ENCODE data around the gene FOXP1. TPM values are rescaled to one million over a fixed set of nuclear protein-coding genes. Genes with fewer than 3 reads are reported as not detected.

Gene FOXP1
- total and polyA plus RNA-seq, 4 donors: 4.9 to 35.4 (median 32.0) TPM

DNA sequence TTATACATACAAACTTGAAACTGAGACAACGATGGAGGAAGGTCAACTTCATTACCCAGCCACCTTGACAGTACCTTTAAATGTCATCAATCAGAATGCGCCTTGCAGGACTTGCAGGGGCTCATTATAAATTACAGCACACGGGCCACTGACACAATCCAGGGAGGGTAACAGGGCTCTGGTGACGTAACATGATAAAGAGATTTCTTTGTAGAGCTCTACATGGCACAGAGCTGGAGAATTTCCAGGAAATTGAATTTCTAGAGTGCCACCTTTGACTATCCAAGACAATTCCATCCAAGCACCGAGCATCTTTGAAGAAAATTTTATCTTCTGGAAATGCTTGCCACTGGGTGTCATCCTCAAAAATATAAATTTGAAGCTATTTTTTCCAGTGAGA is 486.0 kb downstream of the FOXP1 start:
- Histone ChIP-seq H3K27ac (ENCODE audit: low read depth in 1 of 2, low read length in 2 of 2) (no peak overlapping the region), H3K9ac (ENCODE audit: low read depth in 1 of 2, low read length in 2 of 2) (no peak overlapping the region), H3K4me3 (ENCODE audit: low read depth in 1 of 3, low read length in 3 of 3) (no peak overlapping the region), H3K4me1 (ENCODE audit: control insufficient read depth in 4 of 4, insufficient read depth in 4 of 4, low read length in 3 of 4) (peaks cover 0 to 4% (median 1%) of the 10 kb centered on the region in 4 donors), H3K27me3 (ENCODE audit: control insufficient read depth in 4 of 4, insufficient read depth in 4 of 4, low read length in 3 of 4) (no peaks in the 10 kb centered on the region), H3K9me3 (ENCODE audit: control insufficient read depth in 4 of 4, low read length in 3 of 4) (no peaks in the 10 kb centered on the region), H3K36me3 (ENCODE audit: control insufficient read depth in 4 of 4, insufficient read depth in 3 of 4, low read depth in 1 of 4, low read length in 3 of 4) (peaks cover 0 to 5% (median 0%) of the 10 kb centered on the region in 4 donors)
- no peak for TF ChIP-seq JUND (IDR thresholded peaks at IDR 0.05)
- TF ChIP-seq, protein P1, sequence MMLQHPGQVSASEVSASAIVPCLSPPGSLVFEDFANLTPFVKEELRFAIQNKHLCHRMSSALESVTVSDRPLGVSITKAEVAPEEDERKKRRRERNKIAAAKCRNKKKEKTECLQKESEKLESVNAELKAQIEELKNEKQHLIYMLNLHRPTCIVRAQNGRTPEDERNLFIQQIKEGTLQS (IDR thresholded peaks at IDR 0.05): no peak
- TF ChIP-seq RXRA (IDR thresholded peaks at IDR 0.05): no peak
- TF ChIP-seq, protein P2, sequence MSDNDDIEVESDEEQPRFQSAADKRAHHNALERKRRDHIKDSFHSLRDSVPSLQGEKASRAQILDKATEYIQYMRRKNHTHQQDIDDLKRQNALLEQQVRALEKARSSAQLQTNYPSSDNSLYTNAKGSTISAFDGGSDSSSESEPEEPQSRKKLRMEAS (IDR thresholded peaks at IDR 0.05): no peak
- TF ChIP-seq HNF4G (IDR thresholded peaks at IDR 0.05): no peak
- TF ChIP-seq RAD21 (IDR thresholded peaks at IDR 0.05): no peak
- TF ChIP-seq GABPA (IDR thresholded peaks at IDR 0.05 in 1 of 2, conservative IDR thresholded peaks at IDR 0.05 in 1 of 2): no peak
- DNase-seq (ENCODE audit: low spot score): no peak
- WGBS: 90% methylated on average over 5 of the region's 5 CpGs

DNA sequence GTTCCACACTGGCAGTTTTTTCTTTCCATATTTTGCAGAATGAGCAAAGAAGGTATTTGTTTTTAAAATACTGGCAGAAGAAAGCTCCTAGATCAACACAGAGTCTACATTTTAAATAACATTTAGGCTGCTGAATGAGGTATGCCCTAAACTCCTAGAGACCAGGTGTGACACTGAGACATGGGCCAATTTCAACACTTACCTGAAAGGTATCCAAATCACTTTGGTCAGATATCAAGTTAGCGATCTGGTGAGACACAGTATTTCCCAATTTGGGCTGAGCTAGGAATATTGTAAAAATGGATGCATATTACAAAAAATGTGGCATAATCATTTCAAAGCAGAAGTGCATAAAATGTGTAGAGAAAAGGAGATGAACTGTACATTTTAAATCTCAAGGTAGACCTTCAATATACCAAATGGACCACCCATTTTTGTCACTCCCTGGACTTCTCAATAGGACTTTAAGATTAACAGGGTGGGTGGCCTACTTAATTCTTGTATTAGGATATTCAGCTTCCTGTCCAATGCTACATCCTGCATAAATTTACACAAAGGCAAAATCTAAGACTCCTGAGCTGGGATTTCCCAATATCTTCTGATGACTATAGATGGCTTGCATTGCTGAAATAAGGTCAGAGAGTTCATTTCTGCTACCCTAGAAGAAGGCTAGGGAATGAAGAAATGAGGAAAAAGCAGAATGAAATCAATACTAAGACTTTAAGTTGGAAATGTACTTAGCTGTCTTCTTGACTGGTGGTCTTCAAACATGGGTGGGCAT is 487.8 kb downstream of the FOXP1 start:
- DNase-seq (ENCODE audit: low spot score): no peak
- TF ChIP-seq RXRA (IDR thresholded peaks at IDR 0.05): no peak
- TF ChIP-seq TAF1 (conservative IDR thresholded peaks at IDR 0.05): no peak
- TF ChIP-seq FOXA2 (IDR thresholded peaks at IDR 0.05): no peak
- TF ChIP-seq, protein P1 (IDR thresholded peaks at IDR 0.05): no peak
- TF ChIP-seq, protein P2 (IDR thresholded peaks at IDR 0.05): no peak
- TF ChIP-seq, protein P3, sequence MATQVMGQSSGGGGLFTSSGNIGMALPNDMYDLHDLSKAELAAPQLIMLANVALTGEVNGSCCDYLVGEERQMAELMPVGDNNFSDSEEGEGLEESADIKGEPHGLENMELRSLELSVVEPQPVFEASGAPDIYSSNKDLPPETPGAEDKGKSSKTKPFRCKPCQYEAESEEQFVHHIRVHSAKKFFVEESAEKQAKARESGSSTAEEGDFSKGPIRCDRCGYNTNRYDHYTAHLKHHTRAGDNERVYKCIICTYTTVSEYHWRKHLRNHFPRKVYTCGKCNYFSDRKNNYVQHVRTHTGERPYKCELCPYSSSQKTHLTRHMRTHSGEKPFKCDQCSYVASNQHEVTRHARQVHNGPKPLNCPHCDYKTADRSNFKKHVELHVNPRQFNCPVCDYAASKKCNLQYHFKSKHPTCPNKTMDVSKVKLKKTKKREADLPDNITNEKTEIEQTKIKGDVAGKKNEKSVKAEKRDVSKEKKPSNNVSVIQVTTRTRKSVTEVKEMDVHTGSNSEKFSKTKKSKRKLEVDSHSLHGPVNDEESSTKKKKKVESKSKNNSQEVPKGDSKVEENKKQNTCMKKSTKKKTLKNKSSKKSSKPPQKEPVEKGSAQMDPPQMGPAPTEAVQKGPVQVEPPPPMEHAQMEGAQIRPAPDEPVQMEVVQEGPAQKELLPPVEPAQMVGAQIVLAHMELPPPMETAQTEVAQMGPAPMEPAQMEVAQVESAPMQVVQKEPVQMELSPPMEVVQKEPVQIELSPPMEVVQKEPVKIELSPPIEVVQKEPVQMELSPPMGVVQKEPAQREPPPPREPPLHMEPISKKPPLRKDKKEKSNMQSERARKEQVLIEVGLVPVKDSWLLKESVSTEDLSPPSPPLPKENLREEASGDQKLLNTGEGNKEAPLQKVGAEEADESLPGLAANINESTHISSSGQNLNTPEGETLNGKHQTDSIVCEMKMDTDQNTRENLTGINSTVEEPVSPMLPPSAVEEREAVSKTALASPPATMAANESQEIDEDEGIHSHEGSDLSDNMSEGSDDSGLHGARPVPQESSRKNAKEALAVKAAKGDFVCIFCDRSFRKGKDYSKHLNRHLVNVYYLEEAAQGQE (IDR thresholded peaks at IDR 0.05): no peak
- no peak for TF ChIP-seq YY1 (IDR thresholded peaks at IDR 0.05)
- TF ChIP-seq, protein P4, sequence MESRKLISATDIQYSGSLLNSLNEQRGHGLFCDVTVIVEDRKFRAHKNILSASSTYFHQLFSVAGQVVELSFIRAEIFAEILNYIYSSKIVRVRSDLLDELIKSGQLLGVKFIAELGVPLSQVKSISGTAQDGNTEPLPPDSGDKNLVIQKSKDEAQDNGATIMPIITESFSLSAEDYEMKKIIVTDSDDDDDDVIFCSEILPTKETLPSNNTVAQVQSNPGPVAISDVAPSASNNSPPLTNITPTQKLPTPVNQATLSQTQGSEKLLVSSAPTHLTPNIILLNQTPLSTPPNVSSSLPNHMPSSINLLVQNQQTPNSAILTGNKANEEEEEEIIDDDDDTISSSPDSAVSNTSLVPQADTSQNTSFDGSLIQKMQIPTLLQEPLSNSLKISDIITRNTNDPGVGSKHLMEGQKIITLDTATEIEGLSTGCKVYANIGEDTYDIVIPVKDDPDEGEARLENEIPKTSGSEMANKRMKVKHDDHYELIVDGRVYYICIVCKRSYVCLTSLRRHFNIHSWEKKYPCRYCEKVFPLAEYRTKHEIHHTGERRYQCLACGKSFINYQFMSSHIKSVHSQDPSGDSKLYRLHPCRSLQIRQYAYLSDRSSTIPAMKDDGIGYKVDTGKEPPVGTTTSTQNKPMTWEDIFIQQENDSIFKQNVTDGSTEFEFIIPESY (IDR thresholded peaks at IDR 0.05): no peak
- no peak for TF ChIP-seq SP1 (IDR thresholded peaks at IDR 0.05)
- no peak for TF ChIP-seq GABPA (IDR thresholded peaks at IDR 0.05 in 1 of 2, conservative IDR thresholded peaks at IDR 0.05 in 1 of 2)
- no peak for TF ChIP-seq NR2F2 (IDR thresholded peaks at IDR 0.05)
- TF ChIP-seq EGR1 (IDR thresholded peaks at IDR 0.05; ENCODE audit: low read depth in 2 of 2): no peak
- no peak for TF ChIP-seq FOXA1 (IDR thresholded peaks at IDR 0.05)
- TF ChIP-seq, protein P5, sequence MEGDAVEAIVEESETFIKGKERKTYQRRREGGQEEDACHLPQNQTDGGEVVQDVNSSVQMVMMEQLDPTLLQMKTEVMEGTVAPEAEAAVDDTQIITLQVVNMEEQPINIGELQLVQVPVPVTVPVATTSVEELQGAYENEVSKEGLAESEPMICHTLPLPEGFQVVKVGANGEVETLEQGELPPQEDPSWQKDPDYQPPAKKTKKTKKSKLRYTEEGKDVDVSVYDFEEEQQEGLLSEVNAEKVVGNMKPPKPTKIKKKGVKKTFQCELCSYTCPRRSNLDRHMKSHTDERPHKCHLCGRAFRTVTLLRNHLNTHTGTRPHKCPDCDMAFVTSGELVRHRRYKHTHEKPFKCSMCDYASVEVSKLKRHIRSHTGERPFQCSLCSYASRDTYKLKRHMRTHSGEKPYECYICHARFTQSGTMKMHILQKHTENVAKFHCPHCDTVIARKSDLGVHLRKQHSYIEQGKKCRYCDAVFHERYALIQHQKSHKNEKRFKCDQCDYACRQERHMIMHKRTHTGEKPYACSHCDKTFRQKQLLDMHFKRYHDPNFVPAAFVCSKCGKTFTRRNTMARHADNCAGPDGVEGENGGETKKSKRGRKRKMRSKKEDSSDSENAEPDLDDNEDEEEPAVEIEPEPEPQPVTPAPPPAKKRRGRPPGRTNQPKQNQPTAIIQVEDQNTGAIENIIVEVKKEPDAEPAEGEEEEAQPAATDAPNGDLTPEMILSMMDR (IDR thresholded peaks at IDR 0.05; ENCODE audit: low read depth, low read length, missing input control): no peak
- TF ChIP-seq JUND (IDR thresholded peaks at IDR 0.05): no peak
- no peak for TF ChIP-seq RAD21 (IDR thresholded peaks at IDR 0.05)
- no peak for TF ChIP-seq HNF4A (conservative IDR thresholded peaks at IDR 0.05)
- no peak for TF ChIP-seq HNF4G (IDR thresholded peaks at IDR 0.05)
- Histone ChIP-seq H3K36me3 (ENCODE audit: control insufficient read depth in 4 of 4, insufficient read depth in 3 of 4, low read depth in 1 of 4, low read length in 3 of 4) (peaks cover 0 to 5% (median 0%) of the 10 kb centered on the region in 4 donors), H3K4me3 (ENCODE audit: low read depth in 1 of 3, low read length in 3 of 3) (no peak overlapping the region), H3K27me3 (ENCODE audit: control insufficient read depth in 4 of 4, insufficient read depth in 4 of 4, low read length in 3 of 4) (no peaks in the 10 kb centered on the region), H3K27ac (ENCODE audit: low read depth in 1 of 2, low read length in 2 of 2) (no peak overlapping the region), H3K9ac (ENCODE audit: low read depth in 1 of 2, low read length in 2 of 2) (no peak overlapping the region), H3K4me1 (ENCODE audit: control insufficient read depth in 4 of 4, insufficient read depth in 4 of 4, low read length in 3 of 4) (peaks cover 0 to 3% (median 0%) of the 10 kb centered on the region in 4 donors), H3K9me3 (ENCODE audit: control insufficient read depth in 4 of 4, low read length in 3 of 4) (no peaks in the 10 kb centered on the region)
- 53% methylated on average over 1 of the region's 1 CpG for WGBS
